K562 (cell line): ENCODE measurements around the gene C19orf44. TPM values are rescaled to one million over a fixed set of nuclear protein-coding genes. Genes with fewer than 3 reads are reported as not detected.

Source experiments
- BRF2 ChIP-seq: IDR thresholded peaks from 3 replicates; pipeline ENCODE4 v1.6.1; 2011; ENCODE audit warnings: borderline replicate concordance, mild to moderate bottlenecking; ENCODE audit not compliant: insufficient read length, insufficient read depth
- CXXC5 ChIP-seq: fragments of 250-450 bp; sonication (Bioruptor Pico); IDR thresholded peaks from 2 replicates; pipeline ENCODE4 v1.8.0; 2022; ENCODE audit warnings: inconsistent platforms, mild to moderate bottlenecking, moderate library complexity
- FOXJ3 ChIP-seq: sonication (generic); formaldehyde crosslinking; IDR thresholded peaks from 2 replicates; pipeline ENCODE4 v1.4.0; 2020; ENCODE audit warnings: mild to moderate bottlenecking, missing genetic modification reagents
- GABPB1 ChIP-seq: sonication (generic); formaldehyde crosslinking; IDR thresholded peaks from 2 replicates; pipeline ENCODE4 v1.8.0; 2022; ENCODE audit warnings: mild to moderate bottlenecking, missing genetic modification reagents
- GTF2E2 ChIP-seq: fragments of 200-800 bp; sonication (Bioruptor generic); IDR thresholded peaks from 2 replicates; pipeline ENCODE4 v1.6.1; 2016; ENCODE audit warnings: missing genetic modification characterization, missing compliant biosample characterization
- HLTF ChIP-seq: fragments of 450-650 bp; IDR thresholded peaks from 2 replicates; pipeline ENCODE4 v1.6.1; 2016
- MTA2 ChIP-seq: fragments of 450-650 bp; IDR thresholded peaks from 2 replicates; pipeline ENCODE4 v1.6.1; 2016; ENCODE audit warnings: low read depth
- MYC ChIP-seq, 2 experiments: fragments of 250-450 bp in 1 of 2; sonication (Bioruptor Pico) in 1 of 2; IDR thresholded peaks; 2 replicates each; pipeline versions ENCODE4 v1.5.1 to v1.6.1; 2012 to 2021; ENCODE audit warnings: low read depth in 2 of 2, borderline replicate concordance in 1 of 2, improper control_type of control experiment in 1 of 2, low read length in 1 of 2, mild to moderate bottlenecking in 1 of 2, moderate library complexity in 1 of 2
- NCOA1 ChIP-seq: fragments of 450-650 bp; IDR thresholded peaks from 2 replicates; pipeline ENCODE4 v1.6.1; 2016; ENCODE audit warnings: low read depth
- POLR2G ChIP-seq: fragments of 200-400 bp; formaldehyde crosslinking; IDR thresholded peaks from 2 replicates; pipeline ENCODE4 v1.6.1; 2017; ENCODE audit warnings: low read depth, mild to moderate bottlenecking, antibody characterized with exemption, low read length, moderate library complexity
- PRMT5 ChIP-seq: sonication (generic); formaldehyde crosslinking; IDR thresholded peaks from 2 replicates; pipeline ENCODE4 v1.5.0; 2020; ENCODE audit warnings: missing genetic modification reagents
- PYGO2 ChIP-seq: fragments of 450-650 bp; IDR thresholded peaks from 2 replicates; pipeline ENCODE4 v1.6.1; 2016; ENCODE audit warnings: mild to moderate bottlenecking, missing genetic modification characterization, moderate library complexity, missing compliant biosample characterization
- SRSF9 ChIP-seq: fragments of 200-400 bp; formaldehyde crosslinking; IDR thresholded peaks from 2 replicates; pipeline ENCODE4 v1.6.1; 2017; ENCODE audit warnings: low read depth, low read length, borderline replicate concordance
- XRCC5 ChIP-seq: fragments of 200-400 bp; formaldehyde crosslinking; IDR thresholded peaks from 2 replicates; pipeline ENCODE4 v1.6.1; 2017; ENCODE audit warnings: low read depth, mild to moderate bottlenecking, low read length
- ZC3H8 ChIP-seq: fragments of 450-650 bp; IDR thresholded peaks from 2 replicates; pipeline ENCODE4 v1.6.1; 2017
- ZNF143 ChIP-seq: sonication (generic); formaldehyde crosslinking; IDR thresholded peaks from 2 replicates; pipeline ENCODE4 v1.9.0; 2022; ENCODE audit warnings: mild to moderate bottlenecking, missing genetic modification reagents
- ZNF282 ChIP-seq: sonication (generic); formaldehyde crosslinking; IDR thresholded peaks from 2 replicates; pipeline ENCODE4 v1.8.1; 2023; ENCODE audit warnings: missing genetic modification reagents
- ZNF324 ChIP-seq: fragments of 250-450 bp; sonication (Bioruptor Pico); IDR thresholded peaks from 2 replicates; pipeline ENCODE4 v1.4.0; 2020; ENCODE audit warnings: mild to moderate bottlenecking
- ZNF699 ChIP-seq: fragments of 250-450 bp; sonication (Bioruptor Pico); IDR thresholded peaks from 2 replicates; pipeline ENCODE4 v1.8.0; 2021; ENCODE audit warnings: mild to moderate bottlenecking, moderate library complexity; ENCODE audit not compliant: insufficient replicate concordance
- ZNF79 ChIP-seq: fragments of 250-450 bp; sonication (Bioruptor Pico); IDR thresholded peaks from 2 replicates; pipeline ENCODE4 v1.4.0; 2020; ENCODE audit warnings: low read depth, mild to moderate bottlenecking, moderate library complexity
- polyA plus RNA-seq, 8 experiments: library from polyadenylated mRNA; depleted of rRNA in 4 of 8; stranded (reverse) in 5 of 8; unstranded in 3 of 8; fragments of >200 nt; fragmentation: Nextera tagmentation in 2 of 8; fragmentation: Illumina TruSeq in 1 of 8; extraction: Ambion mirVana in 2 of 8; extraction: Trizol in 1 of 8; gene quantifications; 2 replicates each; pipeline versions ENCODE4 v1.2.1 to v1.2.3, GENCODE V29; 2011 to 2014; ENCODE audit warnings: inconsistent platforms in 1 of 8, missing spikeins in 1 of 8
- total RNA-seq, 7 experiments: library from RNA; depleted of rRNA in 6 of 7; stranded (reverse); fragments of >200 nt in 6 of 7; fragmentation: Illumina TruSeq in 2 of 7; extraction: Trizol in 2 of 7; gene quantifications; 2 replicates each; pipeline versions ENCODE4 v1.2.1 to v1.2.3, GENCODE V29; 2011 to 2021; ENCODE audit warnings: low replicate concordance in 1 of 7
- TF ChIP-seq, protein P1 (sequence below): IDR thresholded peaks from 2 replicates; pipeline ENCODE4 v1.6.1; 2014; ENCODE audit warnings: antibody characterized with exemption
- TF ChIP-seq, protein P2 (sequence below): sonication (generic); formaldehyde crosslinking; IDR thresholded peaks from 2 replicates; pipeline ENCODE4 v1.5.0; 2020; ENCODE audit warnings: missing genetic modification reagents
- TF ChIP-seq, protein P3 (sequence below): fragments of 250-450 bp; sonication (Bioruptor Pico); IDR thresholded peaks from 2 replicates; pipeline ENCODE4 v1.8.0; 2022; ENCODE audit warnings: moderate library complexity, mild to moderate bottlenecking, inconsistent platforms
- TF ChIP-seq, protein P4 (sequence below): fragments of 450-650 bp; formaldehyde crosslinking; IDR thresholded peaks from 2 replicates; pipeline ENCODE4 v1.4.0; 2022; ENCODE audit warnings: mild to moderate bottlenecking, moderate library complexity

The C19orf44 gene
- total and polyA plus RNA-seq, 9 of the 15 experiments (the other 6 are each of a cell fraction or from before 2014, with no cell fraction given), result 0.41 to 7.7 (median 3.5) TPM

DNA sequence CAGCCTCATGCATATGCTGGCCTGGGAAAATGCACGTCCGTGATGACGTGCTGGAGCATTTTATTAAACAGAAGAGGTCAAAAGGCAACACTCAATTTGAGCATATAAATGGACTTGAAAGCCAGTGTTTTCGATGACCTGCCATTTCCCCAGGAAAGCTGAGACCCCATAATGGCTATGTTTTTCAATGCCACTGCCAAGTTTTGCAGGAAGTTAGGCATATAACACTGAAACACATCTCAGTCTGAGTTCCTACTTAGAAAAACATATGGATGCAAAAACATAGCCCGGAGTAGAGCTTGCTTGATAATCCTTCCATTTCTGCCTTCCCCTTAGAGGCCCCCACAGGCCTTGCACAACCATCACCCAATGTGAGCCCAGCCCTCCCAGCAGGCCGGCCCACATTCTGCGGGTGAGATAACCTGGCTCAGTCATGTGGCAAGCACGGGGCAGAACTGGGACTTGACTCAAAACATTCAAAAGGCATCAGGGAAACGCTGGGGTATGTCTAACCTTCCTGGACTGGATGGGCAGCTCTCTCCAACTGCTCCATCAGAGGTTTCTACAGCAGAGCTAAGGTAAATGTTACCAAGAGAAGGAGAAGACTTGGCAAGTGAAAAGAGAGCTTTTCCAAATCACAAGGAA, 49.3 kb upstream of the C19orf44 start (continued):
- TF ChIP-seq, protein P1, sequence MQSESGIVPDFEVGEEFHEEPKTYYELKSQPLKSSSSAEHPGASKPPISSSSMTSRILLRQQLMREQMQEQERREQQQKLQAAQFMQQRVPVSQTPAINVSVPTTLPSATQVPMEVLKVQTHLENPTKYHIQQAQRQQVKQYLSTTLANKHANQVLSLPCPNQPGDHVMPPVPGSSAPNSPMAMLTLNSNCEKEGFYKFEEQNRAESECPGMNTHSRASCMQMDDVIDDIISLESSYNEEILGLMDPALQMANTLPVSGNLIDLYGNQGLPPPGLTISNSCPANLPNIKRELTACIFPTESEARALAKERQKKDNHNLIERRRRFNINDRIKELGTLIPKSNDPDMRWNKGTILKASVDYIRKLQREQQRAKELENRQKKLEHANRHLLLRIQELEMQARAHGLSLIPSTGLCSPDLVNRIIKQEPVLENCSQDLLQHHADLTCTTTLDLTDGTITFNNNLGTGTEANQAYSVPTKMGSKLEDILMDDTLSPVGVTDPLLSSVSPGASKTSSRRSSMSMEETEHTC, result peak; percentile 70; the same call in 1 of the 2 replicates
- TF ChIP-seq MTA2 (no peak), NCOA1 (no peak), ZNF324 (no peak), FOXJ3 (CRISPR knock-in tag) (no peak), ZNF79 (CRISPR knock-in tag) (no peak), BRF2 (no peak), MYC (IDR thresholded peaks at IDR 0.05; ENCODE audit: low read depth, low read length) (peak; percentile 78), MYC (CRISPR knock-in tag; IDR thresholded peaks at IDR 0.05; ENCODE audit: borderline replicate concordance, low read depth) (no peak), ZNF282 (no peak), POLR2G (no peak), ZC3H8 (no peak), GTF2E2 (tag) (no peak; the same call in 1 of the 2 replicates), HLTF (no peak), PRMT5 (CRISPR knock-in tag) (no peak), PYGO2 (tag) (no peak), GABPB1 (CRISPR knock-in tag) (no peak), ZNF143 (no peak), CXXC5 (CRISPR knock-in tag) (peak; percentile 46; the same call in 1 of the 2 replicates), ZNF699 (CRISPR knock-in tag) (no peak), SRSF9 (no peak), XRCC5 (no peak)
- TF ChIP-seq, protein P2, sequence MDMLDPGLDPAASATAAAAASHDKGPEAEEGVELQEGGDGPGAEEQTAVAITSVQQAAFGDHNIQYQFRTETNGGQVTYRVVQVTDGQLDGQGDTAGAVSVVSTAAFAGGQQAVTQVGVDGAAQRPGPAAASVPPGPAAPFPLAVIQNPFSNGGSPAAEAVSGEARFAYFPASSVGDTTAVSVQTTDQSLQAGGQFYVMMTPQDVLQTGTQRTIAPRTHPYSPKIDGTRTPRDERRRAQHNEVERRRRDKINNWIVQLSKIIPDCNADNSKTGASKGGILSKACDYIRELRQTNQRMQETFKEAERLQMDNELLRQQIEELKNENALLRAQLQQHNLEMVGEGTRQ (CRISPR knock-in tag), result no peak
- TF ChIP-seq, protein P3, sequence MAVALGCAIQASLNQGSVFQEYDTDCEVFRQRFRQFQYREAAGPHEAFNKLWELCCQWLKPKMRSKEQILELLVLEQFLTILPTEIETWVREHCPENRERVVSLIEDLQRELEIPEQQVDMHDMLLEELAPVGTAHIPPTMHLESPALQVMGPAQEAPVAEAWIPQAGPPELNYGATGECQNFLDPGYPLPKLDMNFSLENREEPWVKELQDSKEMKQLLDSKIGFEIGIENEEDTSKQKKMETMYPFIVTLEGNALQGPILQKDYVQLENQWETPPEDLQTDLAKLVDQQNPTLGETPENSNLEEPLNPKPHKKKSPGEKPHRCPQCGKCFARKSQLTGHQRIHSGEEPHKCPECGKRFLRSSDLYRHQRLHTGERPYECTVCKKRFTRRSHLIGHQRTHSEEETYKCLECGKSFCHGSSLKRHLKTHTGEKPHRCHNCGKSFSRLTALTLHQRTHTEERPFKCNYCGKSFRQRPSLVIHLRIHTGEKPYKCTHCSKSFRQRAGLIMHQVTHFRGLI (CRISPR knock-in tag), result no peak
- TF ChIP-seq, protein P4, sequence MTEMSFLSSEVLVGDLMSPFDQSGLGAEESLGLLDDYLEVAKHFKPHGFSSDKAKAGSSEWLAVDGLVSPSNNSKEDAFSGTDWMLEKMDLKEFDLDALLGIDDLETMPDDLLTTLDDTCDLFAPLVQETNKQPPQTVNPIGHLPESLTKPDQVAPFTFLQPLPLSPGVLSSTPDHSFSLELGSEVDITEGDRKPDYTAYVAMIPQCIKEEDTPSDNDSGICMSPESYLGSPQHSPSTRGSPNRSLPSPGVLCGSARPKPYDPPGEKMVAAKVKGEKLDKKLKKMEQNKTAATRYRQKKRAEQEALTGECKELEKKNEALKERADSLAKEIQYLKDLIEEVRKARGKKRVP (CRISPR knock-in tag), result no peak
